SW480 (cell line): ENCODE measurements around the gene CDC42EP4.
"Not testable (repeated sequence)": the region's sequence is repeated elsewhere in the genome, so short reads cannot be mapped to it uniquely, and the experiment has no call there.

ENCODE experiments used
- DNase-seq: peaks from one replicate; pipeline ENCODE4 v3.0.0-alpha.2; 2016; ENCODE audit warnings: low spot score

CDC42EP4 gene

DNA sequence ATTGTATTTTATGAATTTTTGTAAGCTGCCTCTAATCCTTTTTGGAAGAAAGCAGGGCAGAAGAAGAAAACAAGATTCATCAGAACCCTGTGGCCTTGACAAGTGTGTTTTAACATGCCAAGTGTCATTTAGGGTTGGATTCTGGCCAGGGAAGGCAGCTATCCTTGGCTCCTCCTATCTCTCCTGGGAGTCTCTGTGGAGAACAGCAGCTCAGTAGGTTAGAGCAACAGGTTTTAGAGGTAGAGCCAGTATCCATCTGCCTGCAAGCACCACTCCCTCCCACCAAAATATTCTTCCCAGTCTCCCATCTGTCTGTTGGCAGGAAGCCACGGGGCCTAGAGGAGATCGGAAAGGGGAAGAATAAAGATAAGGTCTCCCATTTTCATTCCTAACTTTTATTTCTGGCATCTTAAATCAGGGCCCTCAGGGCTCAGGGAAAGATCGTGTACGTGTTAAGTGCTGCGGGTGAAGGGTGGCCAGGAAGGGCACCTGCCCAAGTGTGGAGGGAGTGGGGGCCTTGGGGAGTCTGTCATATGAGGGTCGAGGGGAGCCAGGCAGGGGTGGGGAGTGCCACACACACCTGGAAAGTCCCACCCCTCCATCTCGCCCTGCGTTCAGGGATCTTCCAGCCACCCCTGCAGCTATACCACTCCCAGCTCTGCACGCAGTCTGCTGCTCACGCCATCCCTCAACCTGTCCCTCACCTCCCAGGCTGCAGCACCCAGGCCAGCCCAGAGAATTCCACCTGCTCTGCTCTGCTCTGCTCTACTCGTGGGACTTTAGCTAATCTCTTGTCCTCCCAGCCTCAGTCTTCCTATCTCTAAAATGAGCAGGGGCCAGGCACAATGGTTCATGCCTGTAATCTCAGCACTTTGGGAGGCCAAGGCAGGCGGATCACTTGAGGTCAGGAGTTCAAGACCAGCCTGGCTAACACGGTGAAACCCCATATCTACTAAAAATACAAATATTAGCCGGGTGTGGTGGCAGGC lies 33.0 kb downstream of the CDC42EP4 start:
- DNase-seq: no peak

DNA sequence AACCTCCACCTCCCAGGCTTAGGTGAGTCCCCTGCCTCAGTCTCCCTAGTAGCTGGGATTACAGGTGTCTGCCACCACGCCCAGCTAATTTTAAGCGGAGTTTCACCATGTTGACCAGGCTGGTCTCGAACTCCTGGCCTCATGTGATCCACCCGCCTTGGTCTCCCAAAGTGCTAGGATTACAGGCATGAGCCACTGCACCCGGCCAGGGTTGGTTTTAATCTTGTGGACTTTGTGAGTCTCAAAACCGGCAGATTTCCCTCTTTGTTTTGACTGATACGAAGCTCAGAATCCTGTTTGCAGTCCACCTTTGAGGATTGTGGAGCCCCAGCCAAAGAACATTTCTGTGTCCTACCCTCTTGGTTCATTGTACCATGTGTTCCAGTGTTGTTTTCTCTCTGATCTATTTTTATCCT lies 33.7 kb downstream of the CDC42EP4 start:
- DNase-seq: no peak

DNA sequence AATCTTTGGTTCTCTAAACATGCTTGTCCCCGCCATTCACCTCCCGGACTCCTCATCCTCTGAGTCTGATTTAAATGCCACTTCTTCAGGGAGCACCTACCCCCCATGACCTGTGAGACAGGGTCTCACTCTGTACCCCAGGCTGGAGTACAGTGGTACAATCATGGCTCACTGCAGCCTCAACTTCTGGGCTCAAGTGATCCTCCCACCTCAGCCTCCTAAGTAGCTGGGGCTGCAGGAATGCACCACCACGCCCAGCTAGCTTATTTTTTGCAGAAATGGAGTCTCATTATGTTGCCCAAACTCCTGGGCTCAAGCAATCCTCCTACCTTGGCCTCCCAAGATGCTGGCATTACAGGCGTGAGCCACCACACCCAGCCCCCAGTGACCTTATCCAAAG lies 37.3 kb downstream of the CDC42EP4 start:
- no peak for DNase-seq

DNA sequence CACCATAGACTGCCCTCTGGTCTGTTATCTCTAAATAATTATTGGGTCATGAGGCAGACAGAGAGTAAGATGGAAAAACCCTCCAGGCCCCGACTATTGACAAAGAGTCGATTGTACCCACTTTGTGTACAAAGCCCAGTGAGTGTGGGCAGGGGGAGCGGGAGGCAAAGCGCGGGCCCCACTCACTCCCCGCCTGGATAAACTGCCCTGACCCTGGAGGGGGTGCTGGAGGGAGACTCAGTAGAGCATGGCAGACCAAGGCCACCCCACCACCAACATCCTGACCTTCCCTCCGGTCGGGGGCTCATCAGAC lies 38.9 kb downstream of the CDC42EP4 start:
- DNase-seq: no peak

GRCh38 chr17:73271072-73271471 lies 40.7 kb downstream of the CDC42EP4 start:
- no peak for DNase-seq

DNA sequence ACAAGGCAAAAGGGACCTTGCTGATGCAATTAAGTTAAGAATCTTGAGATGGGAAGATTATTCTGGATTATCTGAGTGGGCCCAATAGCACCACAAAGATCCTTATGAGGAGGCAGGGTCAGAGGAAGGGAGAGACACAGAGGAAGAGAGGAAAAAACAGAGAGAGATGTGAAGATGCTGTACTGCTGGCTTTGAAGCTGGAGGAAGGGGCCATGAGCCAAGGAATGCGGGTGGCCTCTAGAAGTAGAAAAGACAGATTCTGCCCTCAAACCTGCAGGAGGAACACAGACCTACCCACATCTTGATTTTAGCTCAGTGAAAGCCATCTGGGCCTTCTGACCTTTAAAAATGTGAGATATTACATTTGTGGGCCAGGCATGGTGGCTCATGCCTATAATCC lies 42.0 kb downstream of the CDC42EP4 start:
- DNase-seq: no peak

- no peak for DNase-seq
Measured at GRCh38 chr17:73269329-73269615, 42.5 kb downstream of the CDC42EP4 start.

DNA sequence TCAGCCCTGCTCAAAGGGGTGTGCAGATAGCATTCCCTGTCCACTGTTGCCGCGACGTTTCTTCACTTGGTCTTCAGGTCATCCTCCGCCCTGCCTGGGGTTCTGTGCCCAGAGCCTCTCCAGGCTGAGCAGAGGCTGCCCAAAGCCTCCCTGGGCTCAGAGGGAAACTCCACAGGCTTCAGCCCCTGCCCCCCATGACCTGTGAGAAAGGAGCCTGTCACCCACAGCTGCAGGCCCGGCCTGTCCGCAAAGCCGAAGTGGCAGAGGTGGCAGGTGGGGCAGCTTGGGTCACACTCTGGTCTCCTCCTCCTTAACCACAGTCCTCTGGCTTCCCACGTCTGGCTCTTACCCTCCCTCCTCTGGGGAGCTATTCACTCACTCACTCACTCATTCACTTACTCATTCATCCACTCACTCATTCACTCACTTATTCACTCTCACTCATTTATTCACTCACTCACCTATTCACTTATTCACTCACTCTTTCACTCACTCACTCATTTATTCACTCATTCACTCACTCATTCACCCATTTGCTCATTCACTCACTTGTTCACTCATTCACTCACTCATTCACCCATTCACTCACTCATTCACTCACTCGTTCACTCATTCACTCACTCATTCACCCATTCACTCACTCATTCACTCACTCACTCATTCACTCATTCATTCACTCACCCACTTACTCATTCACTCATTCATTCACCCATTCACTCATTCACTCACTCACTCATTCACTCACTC lies 43.0 kb downstream of the CDC42EP4 start:
- DNase-seq: peak; percentile 44

- no peak for DNase-seq
Measured at GRCh38 chr17:73267648-73268537, 43.9 kb downstream of the CDC42EP4 start.

- DNase-seq: no peak
Measured at GRCh38 chr17:73266796-73267195, 45.0 kb downstream of the CDC42EP4 start.

DNA sequence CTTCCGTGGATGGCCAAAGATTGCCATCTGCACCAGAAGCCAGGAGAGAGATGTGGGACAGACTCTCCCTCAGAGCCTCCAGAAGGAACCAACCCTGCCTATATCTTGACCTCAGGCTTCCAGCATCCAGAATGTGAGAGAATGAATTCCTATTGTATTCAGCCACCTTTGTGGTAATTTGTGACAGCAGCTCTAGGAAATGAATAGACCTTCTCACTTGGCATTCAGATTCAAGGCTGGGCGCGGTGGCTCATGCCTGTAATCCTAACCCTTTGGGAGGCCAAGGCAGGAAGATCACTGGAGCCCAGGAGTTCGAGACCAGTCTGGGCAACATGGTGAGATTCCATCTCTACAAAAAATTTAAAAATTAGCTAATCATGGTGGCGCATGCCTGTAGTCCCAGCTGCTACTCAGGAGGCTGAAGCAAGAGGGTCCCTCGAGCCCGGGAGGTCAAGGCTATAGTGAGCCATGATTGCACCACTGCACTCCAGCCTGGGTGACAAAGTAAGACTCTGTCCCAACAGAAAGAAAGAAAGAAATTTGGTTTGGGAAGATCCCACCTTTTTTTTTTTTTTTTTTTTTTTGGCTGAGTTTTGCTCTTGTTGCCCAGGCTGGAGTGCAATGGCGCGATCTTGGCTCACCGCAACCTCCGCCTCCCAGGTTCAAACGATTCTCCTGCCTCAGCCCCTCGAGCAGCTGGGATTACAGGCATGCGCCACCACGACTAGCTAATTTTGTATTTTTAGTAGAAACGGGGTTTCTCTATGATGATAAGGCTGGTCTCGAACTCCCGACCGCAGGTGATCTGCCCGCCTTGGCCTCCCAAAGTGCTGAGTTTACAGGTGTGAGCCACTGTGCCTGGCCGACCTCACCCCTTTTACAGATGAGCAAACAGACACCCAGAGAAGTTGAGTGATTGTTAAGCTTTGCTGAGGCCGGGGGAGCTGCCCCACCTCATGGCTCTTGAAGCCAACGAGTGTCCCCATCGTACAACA lies 45.9 kb downstream of the CDC42EP4 start:
- no peak for DNase-seq

DNA sequence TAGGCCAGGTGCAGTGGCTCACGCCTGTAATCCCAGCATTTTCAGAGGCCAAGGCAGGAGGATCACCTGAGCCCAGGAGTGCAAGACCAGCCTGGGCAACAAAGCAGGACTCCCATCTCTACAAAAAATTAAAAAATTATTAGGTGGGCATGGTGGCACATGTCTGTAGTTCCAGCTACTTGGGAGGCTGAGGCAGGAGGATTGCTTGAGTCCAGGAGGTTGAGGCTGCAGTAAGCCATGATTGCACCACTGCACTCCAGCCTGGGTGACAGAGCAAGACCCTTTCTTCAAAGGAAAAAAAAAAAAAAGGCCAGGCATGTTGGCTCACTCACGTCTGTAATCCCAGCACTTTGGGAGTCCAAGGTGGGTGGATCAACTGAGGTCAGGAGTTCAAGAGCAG lies 47.4 kb downstream of the CDC42EP4 start:
- DNase-seq: not testable (repeated sequence)

- no peak for DNase-seq
Measured at GRCh38 chr17:73262676-73263642, 48.8 kb downstream of the CDC42EP4 start.

DNA sequence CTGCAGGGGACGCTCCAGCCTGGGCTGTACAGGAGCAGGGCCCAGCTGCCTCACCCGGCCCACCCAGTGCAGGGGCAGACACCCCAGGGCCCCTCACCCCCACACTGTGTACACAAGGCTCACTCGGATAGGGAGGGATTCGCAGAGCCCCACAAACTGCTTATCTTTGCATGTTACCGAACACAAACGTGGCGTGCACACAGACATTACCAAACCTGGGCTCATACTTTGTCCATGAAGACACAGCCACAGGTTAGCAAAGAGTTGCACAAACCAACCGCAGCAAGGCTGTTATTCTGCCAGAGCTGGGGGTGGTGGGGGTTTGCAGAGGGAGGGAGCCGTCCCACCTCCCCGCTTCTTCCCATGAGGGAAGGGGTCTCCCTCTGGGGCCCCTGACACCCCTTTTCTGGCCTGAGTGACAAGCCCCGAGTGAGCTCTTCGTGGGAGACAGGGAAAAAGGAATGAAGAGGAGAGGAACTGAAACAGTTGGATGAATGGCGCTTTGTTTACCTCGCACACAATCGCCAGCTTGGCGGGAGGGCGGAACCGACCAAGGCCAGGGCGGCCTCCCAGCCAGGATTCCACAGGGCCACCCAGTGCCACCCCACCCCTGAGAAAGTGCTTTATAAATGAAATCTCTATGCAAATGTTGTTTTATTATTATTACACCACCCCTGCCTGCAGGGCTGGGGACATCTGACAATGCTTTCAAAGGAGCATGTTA lies 49.7 kb downstream of the CDC42EP4 start:
- peak; percentile 76 for DNase-seq

DNA sequence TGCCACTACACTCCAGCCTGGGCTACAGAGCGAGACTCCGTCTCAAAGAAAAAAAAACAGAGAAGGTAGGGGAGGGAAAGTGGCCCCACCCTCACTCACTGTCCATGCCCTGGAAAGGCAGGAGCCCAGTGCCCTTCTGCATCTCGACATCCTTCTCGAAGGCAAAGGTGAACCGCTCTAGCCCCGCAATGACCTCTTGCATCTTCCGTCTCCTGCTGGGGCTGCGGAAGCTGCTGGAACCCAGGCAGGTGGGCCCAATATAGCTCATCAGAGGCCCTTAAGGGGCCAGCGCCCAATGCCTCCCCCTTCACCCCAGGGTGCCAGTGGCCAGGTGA lies 50.2 kb downstream of the CDC42EP4 start, which contains the start of gene CPSF4L:
Gene CPSF4L, minus strand, starts transcription at position 264 of the 335 bp plus-strand sequence. Its CDS starts 62 bp downstream, at position 202.
- DNase-seq: no peak

GRCh38 chr17:73257516-73257915 lies 54.3 kb downstream of the CDC42EP4 start:
- DNase-seq: no peak

GRCh38 chr17:73256220-73256619 lies 55.6 kb downstream of the CDC42EP4 start:
- DNase-seq: no peak

DNA sequence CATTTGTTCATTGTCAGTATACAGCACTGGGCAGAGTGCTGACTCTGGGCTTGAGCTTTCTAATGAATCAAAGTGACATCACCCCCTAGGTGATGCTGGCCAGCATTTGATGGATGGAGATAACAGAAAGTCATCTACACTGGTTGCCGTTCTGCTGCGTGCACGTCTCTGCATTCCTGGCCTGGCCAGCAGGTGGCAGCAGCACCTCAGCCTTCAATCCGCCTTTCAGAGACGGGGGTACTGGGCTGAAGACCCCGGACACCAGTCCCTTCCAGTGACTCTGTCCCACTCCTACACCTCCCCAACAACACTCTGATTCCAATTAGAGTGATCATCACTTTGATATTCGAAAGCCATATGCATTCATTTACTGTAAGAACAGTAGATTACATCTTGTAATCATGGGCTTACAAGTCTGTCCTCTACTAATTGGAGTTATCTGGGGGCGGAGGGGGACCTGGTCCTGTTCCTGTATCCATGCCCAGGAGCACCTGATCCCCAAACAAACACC lies 56.1 kb downstream of the CDC42EP4 start:
- peak; percentile 65 for DNase-seq

- no peak for DNase-seq
Measured at GRCh38 chr17:73251871-73252270, 59.9 kb downstream of the CDC42EP4 start.
